H9 (cell line): Measurements from ENCODE around the gene TSPYL2. TPM values are rescaled to one million over a fixed set of nuclear protein-coding genes. Genes with fewer than 3 reads are reported as not detected.

Source experiments
- DNase-seq: peaks from one replicate; pipeline ENCODE4 v3.0.0-alpha.2; 2017
- H2AFZ ChIP-seq: one replicate; pipeline ENCODE4 v1.6.1; 2013; ENCODE audit warnings: mild to moderate bottlenecking, low read length, control low read depth, moderate library complexity
- H2AK5ac ChIP-seq: 2 replicates; pipeline ENCODE4 v1.6.1; 2013; ENCODE audit warnings: low read length, control low read depth, mixed read lengths; ENCODE audit not compliant: insufficient read length
- H2BK120ac ChIP-seq: one replicate; pipeline ENCODE4 v1.6.1; 2013; ENCODE audit warnings: low read depth, mild to moderate bottlenecking, low read length, control low read depth, inconsistent platforms; ENCODE audit not compliant: poor library complexity, severe bottlenecking
- H2BK12ac ChIP-seq: 2 replicates; pipeline ENCODE4 v1.6.1; 2013; ENCODE audit warnings: low read length, control low read depth, mixed read lengths, low read depth; ENCODE audit not compliant: insufficient read length
- H2BK15ac ChIP-seq: 2 replicates; pipeline ENCODE4 v1.6.1; 2013; ENCODE audit warnings: low read depth, low read length, control low read depth
- H2BK20ac ChIP-seq: one replicate; pipeline ENCODE4 v1.6.1; 2013; ENCODE audit warnings: low read depth, mild to moderate bottlenecking, low read length, control low read depth, inconsistent platforms; ENCODE audit not compliant: poor library complexity, severe bottlenecking
- H2BK5ac ChIP-seq: 2 replicates; pipeline ENCODE4 v1.6.1; 2013; ENCODE audit warnings: low read length, control low read depth, mixed read lengths; ENCODE audit not compliant: insufficient read length
- H3K14ac ChIP-seq: 2 replicates; pipeline ENCODE4 v1.6.1; 2013; ENCODE audit warnings: low read length, control low read depth; ENCODE audit not compliant: insufficient read depth
- H3K18ac ChIP-seq: 2 replicates; pipeline ENCODE4 v1.6.1; 2013; ENCODE audit warnings: low read depth, mild to moderate bottlenecking, mixed read lengths, low read length, control low read depth; ENCODE audit not compliant: insufficient read length
- H3K23ac ChIP-seq: 2 replicates; pipeline ENCODE4 v1.6.1; 2013; ENCODE audit warnings: low read length, control low read depth, mixed read lengths, low read depth; ENCODE audit not compliant: insufficient read length
- H3K23me2 ChIP-seq: 2 replicates; pipeline ENCODE4 v1.6.1; 2013; ENCODE audit warnings: low read depth, mild to moderate bottlenecking, mixed read lengths, low read length, control low read depth; ENCODE audit not compliant: insufficient read length, poor library complexity, severe bottlenecking
- H3K27ac ChIP-seq: 2 replicates; pipeline ENCODE4 v1.5.1; 2013; ENCODE audit warnings: low read length, control low read depth, mixed read lengths, low read depth; ENCODE audit not compliant: insufficient read length
- H3K27me3 ChIP-seq: 2 replicates; pipeline ENCODE4 v1.6.1; 2013; ENCODE audit warnings: low read length, control low read depth, inconsistent platforms; ENCODE audit not compliant: insufficient read depth
- H3K4ac ChIP-seq: 2 replicates; pipeline ENCODE4 v1.6.1; 2013; ENCODE audit warnings: low read depth, mild to moderate bottlenecking, control low read depth, inconsistent platforms, low read length, moderate library complexity
- H3K4me1 ChIP-seq: 2 replicates; pipeline ENCODE4 v1.6.1; 2013; ENCODE audit warnings: low read length, control low read depth, inconsistent platforms; ENCODE audit not compliant: insufficient read depth
- H3K4me2 ChIP-seq: 2 replicates; pipeline ENCODE4 v1.6.1; 2013; ENCODE audit warnings: low read length, control low read depth, mixed read lengths; ENCODE audit not compliant: insufficient read length, insufficient read depth
- H3K56ac ChIP-seq: 2 replicates; pipeline ENCODE4 v1.6.1; 2013; ENCODE audit warnings: low read depth, mild to moderate bottlenecking, mixed read lengths, low read length, control low read depth; ENCODE audit not compliant: insufficient read length
- H3K79me1 ChIP-seq: 2 replicates; pipeline ENCODE4 v1.6.1; 2013; ENCODE audit warnings: low read depth, mild to moderate bottlenecking, moderate library complexity, low read length, control low read depth, inconsistent platforms; ENCODE audit not compliant: insufficient read depth, poor library complexity, severe bottlenecking
- H3K79me2 ChIP-seq: 2 replicates; pipeline ENCODE4 v1.6.1; 2013; ENCODE audit warnings: low read length, control low read depth, inconsistent platforms; ENCODE audit not compliant: insufficient read depth
- H3K9ac ChIP-seq: 2 replicates; pipeline ENCODE4 v1.6.1; 2013; ENCODE audit warnings: low read length, control low read depth, mixed read lengths; ENCODE audit not compliant: insufficient read length; ENCODE audit errors: extremely low read depth
- H3K9me3 ChIP-seq: one replicate; pipeline ENCODE4 v1.6.1; 2013; ENCODE audit warnings: low read depth, low read length, inconsistent platforms; ENCODE audit not compliant: control insufficient read depth
- H3T11ph ChIP-seq: one replicate; pipeline ENCODE4 v1.6.1; 2013; ENCODE audit warnings: mild to moderate bottlenecking, low read length, control low read depth, inconsistent platforms
- H4K20me1 ChIP-seq: one replicate; pipeline ENCODE4 v1.6.1; 2013; ENCODE audit not compliant: control insufficient read depth, insufficient read length, insufficient read depth
- H4K5ac ChIP-seq: 2 replicates; pipeline ENCODE4 v1.6.1; 2013; ENCODE audit warnings: low read depth, mild to moderate bottlenecking, mixed read lengths, low read length, control low read depth; ENCODE audit not compliant: insufficient read length
- H4K8ac ChIP-seq: replicated peaks from 2 replicates; pipeline ENCODE4 v1.6.1; 2013; ENCODE audit warnings: low read length, control low read depth, mixed read lengths, low read depth; ENCODE audit not compliant: insufficient read length
- H4K91ac ChIP-seq: 2 replicates; pipeline ENCODE4 v1.6.1; 2013; ENCODE audit warnings: low read depth, mild to moderate bottlenecking, moderate library complexity, mixed read lengths, low read length, control low read depth; ENCODE audit not compliant: insufficient read length
- H3K27ac Mint-ChIP-seq, 3 experiments: 2 replicates in 2 of 3; 3 replicates in 1 of 3; pipeline ENCODE4 v1.8.0; 2020 to 2021; ENCODE audit warnings: mixed read lengths in 3 of 3, mild to moderate bottlenecking in 1 of 3, moderate library complexity in 1 of 3
- H3K27me3 Mint-ChIP-seq: 2 replicates; pipeline ENCODE4 v1.8.0; 2021; ENCODE audit warnings: low read depth, mild to moderate bottlenecking, moderate library complexity, mixed read lengths
- H3K36me3 Mint-ChIP-seq, 3 experiments: 2 replicates in 2 of 3; 3 replicates in 1 of 3; pipeline ENCODE4 v1.8.0; 2020 to 2021; ENCODE audit warnings: low read depth in 3 of 3, mixed read lengths in 3 of 3; ENCODE audit not compliant: insufficient read depth in 1 of 3
- H3K4me1 Mint-ChIP-seq, 2 experiments: 2 replicates each; pipeline ENCODE4 v1.8.0; 2020; ENCODE audit warnings: mixed read lengths in 2 of 2
- H3K4me3 Mint-ChIP-seq, 2 experiments: 2 replicates in 1 of 2; 3 replicates in 1 of 2; pipeline ENCODE4 v1.8.0; 2020 to 2021; ENCODE audit warnings: mild to moderate bottlenecking in 2 of 2, mixed read lengths in 2 of 2, moderate library complexity in 1 of 2
- H3K9me3 Mint-ChIP-seq, 2 experiments: 2 replicates in 1 of 2; 3 replicates in 1 of 2; pipeline ENCODE4 v1.8.0; 2020; ENCODE audit warnings: mild to moderate bottlenecking in 2 of 2, mixed read lengths in 2 of 2, moderate library complexity in 1 of 2
- WGBS: extraction: QIAGEN DNeasy Blood & Tissue Kit; methylation state at CpG from one replicate; pipeline ENCODE4 v1.1.7; 2013; ENCODE audit warnings: missing lambda C conversion rate, low lambda C conversion rate, mixed read lengths; ENCODE audit not compliant: insufficient read length; ENCODE audit errors: extremely low coverage; 5-methylcytosine and 5-hydroxymethylcytosine counted together
- total RNA-seq: library from RNA; stranded (reverse); gene quantifications from 2 replicates; pipeline ENCODE4 v1.2.1, GENCODE V29; 2021
- TF ChIP-seq, protein P1 (sequence below): fragments of 200-600 bp; sonication (generic); conservative IDR thresholded peaks from 3 replicates; pipeline ENCODE4 v1.8.0; 2021; ENCODE audit warnings: antibody characterized with exemption, mild to moderate bottlenecking

The TSPYL2 gene
- total RNA-seq, 1 experiment from 2014 or later: 24.6 TPM

DNA sequence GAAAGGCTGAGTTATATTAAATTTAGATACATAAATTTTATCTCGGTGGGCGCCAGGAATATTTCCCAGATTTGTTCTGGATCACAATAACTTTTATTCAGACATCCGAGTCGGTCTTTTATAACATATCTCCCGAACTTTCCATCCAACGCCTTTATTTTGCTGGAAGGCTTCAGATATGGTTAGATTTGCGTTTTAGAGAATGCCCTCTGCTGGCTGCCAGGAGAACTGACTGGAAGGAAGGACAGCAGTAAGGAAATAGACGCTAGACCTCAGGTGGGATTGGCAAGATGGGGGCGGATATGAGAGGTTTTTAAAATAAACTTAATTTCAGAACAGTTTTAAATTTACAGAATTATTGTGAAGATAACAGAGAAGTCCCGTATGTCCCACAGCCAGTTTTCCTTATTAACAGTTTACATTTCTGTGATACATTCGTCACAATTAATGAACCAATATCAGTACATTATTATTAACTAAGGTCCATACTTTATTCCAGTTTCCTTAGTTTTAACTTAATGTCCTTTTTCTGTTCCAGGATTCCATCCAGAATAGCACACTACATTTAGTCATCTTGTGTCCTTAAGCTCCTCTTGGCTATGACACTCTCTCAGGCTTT is 7.2 kb downstream of the TSPYL2 start:
- no peaks in the 10 kb centered on the region for H3K79me1 ChIP-seq
- no peak overlapping the region for H3K27ac ChIP-seq
- H4K20me1 ChIP-seq: no peaks in the 10 kb centered on the region
- peak overlapping the region; percentile 84 to 94 for H3K4me3 Mint-ChIP-seq
- no peak overlapping the region for H3K18ac ChIP-seq
- H2BK120ac ChIP-seq: no peak overlapping the region
- no peak overlapping the region; a peak in 1 of 7 replicates for H3K27ac Mint-ChIP-seq
- WGBS: no CpG with 5 or more reads among the region's 11 CpGs
- H3K36me3 Mint-ChIP-seq: peaks cover 22 to 39% (median 26%) of the 10 kb centered on the region in 3 experiments
- no peak overlapping the region for H2BK20ac ChIP-seq
- H3K9me3 Mint-ChIP-seq: peaks cover 67 to 80% of the 10 kb centered on the region in 2 experiments
- H2BK15ac ChIP-seq: no peak overlapping the region
- H2BK12ac ChIP-seq: no peak overlapping the region
- no peak overlapping the region for H2AK5ac ChIP-seq
- no peaks in the 10 kb centered on the region for H3K79me2 ChIP-seq
- H3K9me3 ChIP-seq: peaks cover 32% of the 10 kb centered on the region
- H3K27me3 Mint-ChIP-seq: no peaks in the 10 kb centered on the region; the same call in 1 of the 2 replicates
- no peak for DNase-seq
- no peak overlapping the region for H3K4ac ChIP-seq
- peak overlapping the region; percentile 68 for H3K4me2 ChIP-seq
- peaks cover 4 to 11% of the 10 kb centered on the region in 2 experiments; a peak in 3 of 4 replicates for H3K4me1 Mint-ChIP-seq
- no peak overlapping the region for H3K9ac ChIP-seq
- H2BK5ac ChIP-seq: no peak overlapping the region
- H3T11ph ChIP-seq: no peak overlapping the region
- no peak overlapping the region for H3K56ac ChIP-seq
- no peaks in the 10 kb centered on the region for H3K4me1 ChIP-seq
- no peak overlapping the region for H4K91ac ChIP-seq
- H4K5ac ChIP-seq: no peak overlapping the region
- H2AFZ ChIP-seq: no peak overlapping the region
- H4K8ac ChIP-seq: no peak overlapping the region
- H3K23me2 ChIP-seq: peaks cover 8% of the 10 kb centered on the region
- no peak overlapping the region for H3K14ac ChIP-seq
- no peaks in the 10 kb centered on the region for H3K27me3 ChIP-seq
- H3K23ac ChIP-seq: no peak overlapping the region
- TF ChIP-seq, protein P1, sequence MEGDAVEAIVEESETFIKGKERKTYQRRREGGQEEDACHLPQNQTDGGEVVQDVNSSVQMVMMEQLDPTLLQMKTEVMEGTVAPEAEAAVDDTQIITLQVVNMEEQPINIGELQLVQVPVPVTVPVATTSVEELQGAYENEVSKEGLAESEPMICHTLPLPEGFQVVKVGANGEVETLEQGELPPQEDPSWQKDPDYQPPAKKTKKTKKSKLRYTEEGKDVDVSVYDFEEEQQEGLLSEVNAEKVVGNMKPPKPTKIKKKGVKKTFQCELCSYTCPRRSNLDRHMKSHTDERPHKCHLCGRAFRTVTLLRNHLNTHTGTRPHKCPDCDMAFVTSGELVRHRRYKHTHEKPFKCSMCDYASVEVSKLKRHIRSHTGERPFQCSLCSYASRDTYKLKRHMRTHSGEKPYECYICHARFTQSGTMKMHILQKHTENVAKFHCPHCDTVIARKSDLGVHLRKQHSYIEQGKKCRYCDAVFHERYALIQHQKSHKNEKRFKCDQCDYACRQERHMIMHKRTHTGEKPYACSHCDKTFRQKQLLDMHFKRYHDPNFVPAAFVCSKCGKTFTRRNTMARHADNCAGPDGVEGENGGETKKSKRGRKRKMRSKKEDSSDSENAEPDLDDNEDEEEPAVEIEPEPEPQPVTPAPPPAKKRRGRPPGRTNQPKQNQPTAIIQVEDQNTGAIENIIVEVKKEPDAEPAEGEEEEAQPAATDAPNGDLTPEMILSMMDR: peak; percentile 75
